K562 (cell line): ENCODE measurements around the gene SH3TC1. TPM values are rescaled to one million over a fixed set of nuclear protein-coding genes. Genes with fewer than 3 reads are reported as not detected.

Source experiments
- ATF1 ChIP-seq, 2 experiments: fragments of 450-650 bp in 1 of 2; IDR thresholded peaks; 2 replicates each; pipeline ENCODE4 v1.6.1; 2016; ENCODE audit warnings: missing compliant biosample characterization in 1 of 2, missing genetic modification characterization in 1 of 2
- ATF7 ChIP-seq: fragments of 450-650 bp; IDR thresholded peaks from 2 replicates; pipeline ENCODE4 v1.7.1; 2014; ENCODE audit warnings: mild to moderate bottlenecking, moderate library complexity
- BHLHE40 ChIP-seq: IDR thresholded peaks from 2 replicates; pipeline ENCODE4 v1.6.1; 2011; ENCODE audit warnings: low read length, improper control_type of control experiment
- CREM ChIP-seq: IDR thresholded peaks from 2 replicates; pipeline ENCODE4 v1.6.1; 2014; ENCODE audit warnings: antibody characterized with exemption, low read depth
- ETV6 ChIP-seq, 3 experiments: fragments of 150-350 bp in 1 of 3; sonication (generic) in 1 of 3; formaldehyde crosslinking in 1 of 3; IDR thresholded peaks; 2 replicates each; pipeline versions ENCODE4 v1.6.1 to v1.8.0; 2014 to 2022; ENCODE audit warnings: borderline replicate concordance in 2 of 3, low read depth in 2 of 3, antibody characterized with exemption in 1 of 3, low read length in 1 of 3, mild to moderate bottlenecking in 1 of 3, missing genetic modification reagents in 1 of 3
- EZH2 ChIP-seq: IDR thresholded peaks from 2 replicates; pipeline ENCODE4 v1.6.1; 2012; ENCODE audit warnings: low read depth, mild to moderate bottlenecking, inconsistent platforms, low read length, borderline replicate concordance
- FUS ChIP-seq: fragments of 200-400 bp; formaldehyde crosslinking; optimal IDR thresholded peaks from 2 replicates; pipeline ENCODE3; 2017; ENCODE audit warnings: low read depth, low read length
- KLF13 ChIP-seq: fragments of 450-650 bp; IDR thresholded peaks from 2 replicates; pipeline ENCODE4 v1.6.1; 2016; ENCODE audit warnings: missing genetic modification characterization, low read depth, mild to moderate bottlenecking, missing compliant biosample characterization, moderate library complexity, borderline replicate concordance
- NFIC ChIP-seq: fragments of 450-650 bp; IDR thresholded peaks from 2 replicates; pipeline ENCODE4 v1.6.1; 2017; ENCODE audit warnings: mild to moderate bottlenecking, inconsistent platforms
- PHF8 ChIP-seq: fragments of 200-600 bp; sonication (generic); IDR thresholded peaks from 2 replicates; pipeline ENCODE4 v1.6.1; 2012; ENCODE audit warnings: mixed run types, mild to moderate bottlenecking, inconsistent platforms, low read length, moderate library complexity, borderline replicate concordance
- PURB ChIP-seq: sonication (generic); formaldehyde crosslinking; IDR thresholded peaks from 2 replicates; pipeline ENCODE4 v1.9.0; 2021; ENCODE audit warnings: low read depth, mild to moderate bottlenecking, missing genetic modification reagents
- RNF2 ChIP-seq: sonication (generic); IDR thresholded peaks from 2 replicates; pipeline ENCODE4 v1.6.1; 2016
- SPI1 ChIP-seq: IDR thresholded peaks from 2 replicates; pipeline ENCODE4 v1.6.1; 2011; ENCODE audit warnings: low read depth, low read length, control low read depth, borderline replicate concordance
- XRCC3 ChIP-seq: fragments of 450-650 bp; IDR thresholded peaks from 2 replicates; pipeline ENCODE4 v1.6.1; 2017; ENCODE audit warnings: mild to moderate bottlenecking, moderate library complexity
- ZKSCAN1 ChIP-seq: fragments of 150-350 bp; IDR thresholded peaks from 2 replicates; pipeline ENCODE4 v1.6.1; 2016; ENCODE audit warnings: low read depth, low read length
- polyA plus RNA-seq, 8 experiments: library from polyadenylated mRNA; depleted of rRNA in 4 of 8; stranded (reverse) in 5 of 8; unstranded in 3 of 8; fragments of >200 nt; fragmentation: Nextera tagmentation in 2 of 8; fragmentation: Illumina TruSeq in 1 of 8; extraction: Ambion mirVana in 2 of 8; extraction: Trizol in 1 of 8; gene quantifications; 2 replicates each; pipeline versions ENCODE4 v1.2.1 to v1.2.3, GENCODE V29; 2011 to 2014; ENCODE audit warnings: inconsistent platforms in 1 of 8, missing spikeins in 1 of 8
- total RNA-seq, 7 experiments: library from RNA; depleted of rRNA in 6 of 7; stranded (reverse); fragments of >200 nt in 6 of 7; fragmentation: Illumina TruSeq in 2 of 7; extraction: Trizol in 2 of 7; gene quantifications; 2 replicates each; pipeline versions ENCODE4 v1.2.1 to v1.2.3, GENCODE V29; 2011 to 2021; ENCODE audit warnings: low replicate concordance in 1 of 7
- TF ChIP-seq, protein P1 (sequence below): sonication (generic); formaldehyde crosslinking; IDR thresholded peaks from 2 replicates; pipeline ENCODE4 v1.8.0; 2022; ENCODE audit warnings: missing genetic modification reagents, mild to moderate bottlenecking, moderate library complexity, borderline replicate concordance
- TF ChIP-seq, protein P2 (sequence below): fragments of 250-450 bp; sonication (Bioruptor Pico); IDR thresholded peaks from 2 replicates; pipeline ENCODE4 v1.9.0; 2021; ENCODE audit warnings: mild to moderate bottlenecking, inconsistent platforms
- TF ChIP-seq, protein P3 (sequence below): fragments of 450-650 bp; formaldehyde crosslinking; IDR thresholded peaks from 2 replicates; pipeline ENCODE4 v1.4.0; 2022; ENCODE audit warnings: mild to moderate bottlenecking, moderate library complexity
- TF ChIP-seq, protein P4 (sequence below): fragments of 450-650 bp; IDR thresholded peaks from 2 replicates; pipeline ENCODE4 v1.7.0; 2016; ENCODE audit warnings: borderline replicate concordance

Gene SH3TC1
- total and polyA plus RNA-seq, 9 of the 15 experiments (the other 6 are each of a cell fraction or from before 2014, with no cell fraction given) = 0.04 to 2.1 (median 0.48) TPM; not detected in 1

DNA sequence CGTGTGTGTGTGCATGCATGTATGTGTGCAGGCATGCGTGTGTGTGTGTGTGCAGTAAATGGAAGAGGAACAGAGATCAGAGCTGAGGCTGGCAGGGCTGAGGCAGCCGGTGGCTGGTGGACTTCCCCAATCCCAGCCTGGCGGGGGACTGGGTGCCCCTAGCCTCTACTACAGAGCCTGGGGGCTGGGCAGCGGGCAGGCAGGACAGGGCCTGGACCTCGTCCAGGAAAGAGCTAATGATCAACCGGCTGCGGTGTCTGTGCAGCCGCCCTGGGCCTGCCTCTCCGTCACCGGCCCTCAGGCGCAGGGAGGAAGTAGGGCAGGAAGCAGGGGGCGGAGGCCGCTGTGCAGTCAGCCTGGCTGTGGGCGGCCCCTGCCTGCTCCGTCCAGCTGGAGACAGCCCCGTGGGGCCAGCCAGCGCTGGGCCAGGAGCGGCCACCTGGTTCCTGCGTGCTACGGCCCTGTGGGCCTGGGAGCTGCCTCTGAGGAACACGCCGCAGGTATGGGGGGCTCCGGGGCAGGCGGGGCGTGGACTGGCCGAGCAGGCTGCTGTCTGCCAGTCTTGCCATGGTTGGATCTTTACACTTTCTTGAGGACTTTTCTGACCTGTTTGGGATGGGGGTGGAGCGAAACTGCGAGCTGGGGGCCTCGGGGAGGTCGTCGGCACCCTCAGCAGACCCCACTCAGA lies at the start of gene SH3TC1 (continued):
- TF ChIP-seq ATF1 (CRISPR knock-in tag; IDR thresholded peaks at IDR 0.05) (no peak), ATF1 (tag; IDR thresholded peaks at IDR 0.05) (peak; percentile 37; the same call in 1 of the 2 replicates), SPI1 (peak; percentile 91; the same call in 1 of the 2 replicates), CREM (peak; percentile 64; the same call in 1 of the 2 replicates), PURB (CRISPR knock-in tag) (no peak), NFIC (peak; percentile 64; the same call in 1 of the 2 replicates), PHF8 (peak; percentile 30; the same call in 1 of the 2 replicates), XRCC3 (no peak), ATF7 (peak; percentile 49), KLF13 (tag) (peak; percentile 30; the same call in 1 of the 2 replicates), RNF2 (peak; percentile 59; the same call in 1 of the 2 replicates), EZH2 (no peak), BHLHE40 (0 out of 2 replicates have a peak, but pooled peaks have one; percentile 2), FUS (no peak), ZKSCAN1 (no peak), ETV6 (IDR thresholded peaks at IDR 0.05; ENCODE audit: borderline replicate concordance in 1 of 2, low read depth in 2 of 2, low read length in 1 of 2) (peak; percentile 29 to 89; a peak in 3 of 4 replicates), ETV6 (CRISPR knock-in tag; IDR thresholded peaks at IDR 0.05; ENCODE audit: borderline replicate concordance) (no peak)
- TF ChIP-seq, protein P1, sequence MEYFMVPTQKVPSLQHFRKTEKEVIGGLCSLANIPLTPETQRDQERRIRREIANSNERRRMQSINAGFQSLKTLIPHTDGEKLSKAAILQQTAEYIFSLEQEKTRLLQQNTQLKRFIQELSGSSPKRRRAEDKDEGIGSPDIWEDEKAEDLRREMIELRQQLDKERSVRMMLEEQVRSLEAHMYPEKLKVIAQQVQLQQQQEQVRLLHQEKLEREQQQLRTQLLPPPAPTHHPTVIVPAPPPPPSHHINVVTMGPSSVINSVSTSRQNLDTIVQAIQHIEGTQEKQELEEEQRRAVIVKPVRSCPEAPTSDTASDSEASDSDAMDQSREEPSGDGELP (CRISPR knock-in tag) = peak; percentile 96
- TF ChIP-seq, protein P2, sequence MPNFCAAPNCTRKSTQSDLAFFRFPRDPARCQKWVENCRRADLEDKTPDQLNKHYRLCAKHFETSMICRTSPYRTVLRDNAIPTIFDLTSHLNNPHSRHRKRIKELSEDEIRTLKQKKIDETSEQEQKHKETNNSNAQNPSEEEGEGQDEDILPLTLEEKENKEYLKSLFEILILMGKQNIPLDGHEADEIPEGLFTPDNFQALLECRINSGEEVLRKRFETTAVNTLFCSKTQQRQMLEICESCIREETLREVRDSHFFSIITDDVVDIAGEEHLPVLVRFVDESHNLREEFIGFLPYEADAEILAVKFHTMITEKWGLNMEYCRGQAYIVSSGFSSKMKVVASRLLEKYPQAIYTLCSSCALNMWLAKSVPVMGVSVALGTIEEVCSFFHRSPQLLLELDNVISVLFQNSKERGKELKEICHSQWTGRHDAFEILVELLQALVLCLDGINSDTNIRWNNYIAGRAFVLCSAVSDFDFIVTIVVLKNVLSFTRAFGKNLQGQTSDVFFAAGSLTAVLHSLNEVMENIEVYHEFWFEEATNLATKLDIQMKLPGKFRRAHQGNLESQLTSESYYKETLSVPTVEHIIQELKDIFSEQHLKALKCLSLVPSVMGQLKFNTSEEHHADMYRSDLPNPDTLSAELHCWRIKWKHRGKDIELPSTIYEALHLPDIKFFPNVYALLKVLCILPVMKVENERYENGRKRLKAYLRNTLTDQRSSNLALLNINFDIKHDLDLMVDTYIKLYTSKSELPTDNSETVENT (CRISPR knock-in tag) = 0 out of 2 replicates have a peak, but pooled peaks have one; percentile 25
- TF ChIP-seq, protein P3, sequence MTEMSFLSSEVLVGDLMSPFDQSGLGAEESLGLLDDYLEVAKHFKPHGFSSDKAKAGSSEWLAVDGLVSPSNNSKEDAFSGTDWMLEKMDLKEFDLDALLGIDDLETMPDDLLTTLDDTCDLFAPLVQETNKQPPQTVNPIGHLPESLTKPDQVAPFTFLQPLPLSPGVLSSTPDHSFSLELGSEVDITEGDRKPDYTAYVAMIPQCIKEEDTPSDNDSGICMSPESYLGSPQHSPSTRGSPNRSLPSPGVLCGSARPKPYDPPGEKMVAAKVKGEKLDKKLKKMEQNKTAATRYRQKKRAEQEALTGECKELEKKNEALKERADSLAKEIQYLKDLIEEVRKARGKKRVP (CRISPR knock-in tag) = 0 out of 2 replicates have a peak, but pooled peaks have one; percentile 24
- TF ChIP-seq, protein P4, sequence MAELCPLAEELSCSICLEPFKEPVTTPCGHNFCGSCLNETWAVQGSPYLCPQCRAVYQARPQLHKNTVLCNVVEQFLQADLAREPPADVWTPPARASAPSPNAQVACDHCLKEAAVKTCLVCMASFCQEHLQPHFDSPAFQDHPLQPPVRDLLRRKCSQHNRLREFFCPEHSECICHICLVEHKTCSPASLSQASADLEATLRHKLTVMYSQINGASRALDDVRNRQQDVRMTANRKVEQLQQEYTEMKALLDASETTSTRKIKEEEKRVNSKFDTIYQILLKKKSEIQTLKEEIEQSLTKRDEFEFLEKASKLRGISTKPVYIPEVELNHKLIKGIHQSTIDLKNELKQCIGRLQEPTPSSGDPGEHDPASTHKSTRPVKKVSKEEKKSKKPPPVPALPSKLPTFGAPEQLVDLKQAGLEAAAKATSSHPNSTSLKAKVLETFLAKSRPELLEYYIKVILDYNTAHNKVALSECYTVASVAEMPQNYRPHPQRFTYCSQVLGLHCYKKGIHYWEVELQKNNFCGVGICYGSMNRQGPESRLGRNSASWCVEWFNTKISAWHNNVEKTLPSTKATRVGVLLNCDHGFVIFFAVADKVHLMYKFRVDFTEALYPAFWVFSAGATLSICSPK = no peak
